ENCODE measurements around the gene ING3.

GRCh38 chr7:120991581-120991980 lies 41.0 kb downstream of the ING3 start:
- TF ChIP-seq SUZ12 (IDR thresholded peaks at IDR 0.05; ENCODE audit: extremely low read depth, insufficient read depth, insufficient read length) (no peak), ZNF274 (IDR thresholded peaks at IDR 0.05; ENCODE audit: low read depth, low read length) (no peak)
